A549 (cell line): ENCODE data around the gene NMNAT2. TPM values are rescaled to one million over a fixed set of nuclear protein-coding genes. Genes with fewer than 3 reads are reported as not detected.
"Not testable (repeated sequence)": the region's sequence is repeated elsewhere in the genome, so short reads cannot be mapped to it uniquely, and the experiment has no call there.

ENCODE experiments used
- ATAC-seq, 2 experiments: fragments of 200-7000 bp in 1 of 2; fragments of >200 bp in 1 of 2; cut with Nextera tagmentation in 1 of 2; cut with Tn5 transposase in 1 of 2; 3 replicates each; pipeline versions ENCODE4 v1.8.0 to v1.9.1; 2018 to 2020; ENCODE audit warnings: mild to moderate bottlenecking in 1 of 2, moderate library complexity in 1 of 2
- CTCF ChIA-PET: fragments of 300-600 bp; sonication (Branson Sonifier 250); formaldehyde crosslinking; extraction: SDS; loops from one replicate; lab custom pipeline; 2021; ENCODE audit warnings: antibody characterized with exemption, inconsistent platforms; lab: Yijun Ruan, JAX
- POLR2A ChIA-PET: fragments of 350-600 bp; formaldehyde crosslinking; extraction: SDS; loops from one replicate; lab custom pipeline; 2021; ENCODE audit warnings: antibody characterized with exemption, inconsistent platforms; lab: Yijun Ruan, JAX
- DNase-seq, 2 experiments: peaks; one replicate each; pipeline versions ENCODE4 v3.0.0 to v3.0.0-alpha.2; 2011 to 2016; ENCODE audit warnings: low read depth in 1 of 2, low spot score in 1 of 2
- FAIRE-seq: peaks from 2 replicates; lab custom pipeline; 2011; peaks lifted over from hg19 to GRCh38; lab: Jason Lieb, UNC
- H3K27ac ChIP-seq, 2 experiments: fragments of >200 bp; sonication (Bioruptor Twin); formaldehyde crosslinking; 3 replicates each; pipeline ENCODE4 v1.5.1; 2016 to 2017
- H3K4me1 ChIP-seq: fragments of >200 bp; sonication (Bioruptor Twin); formaldehyde crosslinking; 3 replicates; pipeline ENCODE4 v1.6.1; 2016
- H3K4me2 ChIP-seq: fragments of >200 bp; sonication (Bioruptor Twin); formaldehyde crosslinking; 3 replicates; pipeline ENCODE4 v1.6.1; 2016
- H3K4me3 ChIP-seq: fragments of >200 bp; sonication (Bioruptor Twin); formaldehyde crosslinking; 3 replicates; pipeline ENCODE4 v1.5.1; 2016
- H3K9me3 ChIP-seq: fragments of >200 bp; sonication (Bioruptor Twin); formaldehyde crosslinking; 3 replicates; pipeline ENCODE4 v1.6.1; 2016
- ATOH8 ChIP-seq: fragments of 250-450 bp; sonication (Bioruptor Pico); IDR thresholded peaks from 2 replicates; pipeline ENCODE4 v1.5.0; 2020; ENCODE audit warnings: low read depth, mild to moderate bottlenecking, moderate library complexity
- CHD2 ChIP-seq: fragments of 150-350 bp; IDR thresholded peaks from 2 replicates; pipeline ENCODE4 v1.6.1; 2014; ENCODE audit warnings: low read length; ENCODE audit not compliant: partially characterized antibody
- EP300 ChIP-seq, 2 experiments: fragments of >200 bp; sonication (Bioruptor Twin); formaldehyde crosslinking; IDR thresholded peaks; 2 replicates in 1 of 2; 3 replicates in 1 of 2; pipeline ENCODE4 v1.6.1; 2016 to 2017
- ESRRA ChIP-seq: fragments of 150-350 bp; IDR thresholded peaks from 2 replicates; pipeline ENCODE4 v1.6.1; 2014; ENCODE audit warnings: mild to moderate bottlenecking, low read length, borderline replicate concordance
- FOSB ChIP-seq: fragments of 250-450 bp; sonication (Bioruptor Pico); IDR thresholded peaks from 2 replicates; pipeline ENCODE4 v1.5.0; 2020; ENCODE audit warnings: mild to moderate bottlenecking, moderate library complexity
- FOSL2 ChIP-seq, 2 experiments: fragments of 450-650 bp in 1 of 2; fragments of >200 bp in 1 of 2; sonication (Bioruptor Twin) in 1 of 2; formaldehyde crosslinking; IDR thresholded peaks; 2 replicates each; pipeline versions ENCODE4 v1.5.0 to v1.6.1; 2016 to 2020; ENCODE audit warnings: mild to moderate bottlenecking in 1 of 2, moderate library complexity in 1 of 2
- FOXS1 ChIP-seq: fragments of 250-450 bp; sonication (Bioruptor Pico); IDR thresholded peaks from 2 replicates; pipeline ENCODE4 v1.5.0; 2020; ENCODE audit warnings: mild to moderate bottlenecking, moderate library complexity
- HDAC2 ChIP-seq: fragments of 200-600 bp; sonication (generic); IDR thresholded peaks from 2 replicates; pipeline ENCODE4 v1.6.1; 2016
- HEYL ChIP-seq: fragments of 250-450 bp; sonication (Bioruptor Pico); IDR thresholded peaks from 2 replicates; pipeline ENCODE4 v1.8.0; 2021; ENCODE audit warnings: mild to moderate bottlenecking, moderate library complexity
- HOXB5 ChIP-seq: fragments of 250-450 bp; sonication (Bioruptor Pico); IDR thresholded peaks from 2 replicates; pipeline ENCODE4 v1.5.0; 2020; ENCODE audit warnings: mild to moderate bottlenecking, moderate library complexity
- KDM5A ChIP-seq: fragments of 200-600 bp; sonication (generic); IDR thresholded peaks from 2 replicates; pipeline ENCODE4 v1.6.1; 2016; ENCODE audit warnings: antibody characterized with exemption, mild to moderate bottlenecking
- MAZ ChIP-seq: fragments of 150-350 bp; IDR thresholded peaks from 2 replicates; pipeline ENCODE4 v1.6.1; 2014; ENCODE audit warnings: antibody characterized with exemption, low read depth, low read length, borderline replicate concordance
- NPAS2 ChIP-seq: fragments of 250-450 bp; sonication (Bioruptor Pico); IDR thresholded peaks from 2 replicates; pipeline ENCODE4 v1.8.0; 2022; ENCODE audit warnings: mild to moderate bottlenecking, moderate library complexity, borderline replicate concordance
- NR3C1 ChIP-seq: fragments of >200 bp; sonication (Bioruptor Twin); formaldehyde crosslinking; IDR thresholded peaks from 3 replicates; pipeline ENCODE4 v1.6.1; 2017
- PBX3 ChIP-seq: IDR thresholded peaks from 2 replicates; pipeline ENCODE4 v1.6.1; 2012
- POLR2AphosphoS2 ChIP-seq: conservative IDR thresholded peaks from 2 replicates; pipeline ENCODE4 v1.6.1; 2012; ENCODE audit warnings: low read length, improper control_type of control experiment, inconsistent platforms
- RARB ChIP-seq: fragments of 250-450 bp; sonication (Bioruptor Pico); IDR thresholded peaks from 2 replicates; pipeline ENCODE4 v1.8.0; 2021; ENCODE audit warnings: mild to moderate bottlenecking, moderate library complexity
- RFX5 ChIP-seq: fragments of 450-650 bp; IDR thresholded peaks from 2 replicates; pipeline ENCODE4 v1.7.1; 2014; ENCODE audit warnings: antibody characterized with exemption, mild to moderate bottlenecking, moderate library complexity
- RNF2 ChIP-seq: fragments of 200-600 bp; sonication (generic); IDR thresholded peaks from 2 replicates; pipeline ENCODE4 v1.6.1; 2016; ENCODE audit warnings: low read depth, mild to moderate bottlenecking, antibody characterized with exemption, moderate library complexity, borderline replicate concordance
- SREBF2 ChIP-seq: fragments of 450-650 bp; IDR thresholded peaks from 2 replicates; pipeline ENCODE4 v1.6.1; 2014; ENCODE audit warnings: mild to moderate bottlenecking, moderate library complexity
- USF2 ChIP-seq: fragments of 450-650 bp; IDR thresholded peaks from 2 replicates; pipeline ENCODE4 v1.6.1; 2014; ENCODE audit warnings: antibody characterized with exemption
- ZC3H11A ChIP-seq: fragments of 450-650 bp; IDR thresholded peaks from 2 replicates; pipeline ENCODE4 v1.6.1; 2014; ENCODE audit warnings: antibody characterized with exemption, mild to moderate bottlenecking
- ZFP36 ChIP-seq: fragments of 450-650 bp; IDR thresholded peaks from 2 replicates; pipeline ENCODE4 v1.6.1; 2014; ENCODE audit warnings: borderline replicate concordance; ENCODE audit not compliant: partially characterized antibody
- WGBS: methylation state at CpG from one replicate; pipeline ENCODE4 v1.1.6; 2017; ENCODE audit errors: missing lambda C conversion rate; 5-methylcytosine and 5-hydroxymethylcytosine counted together
- polyA plus RNA-seq, 4 experiments: library from polyadenylated mRNA; depleted of rRNA in 3 of 4; stranded (reverse); fragments of >200 nt; fragmentation: RNase III in 1 of 4; extraction: RNeasy Plus Mini Kit Qiagen cat#74134 plus additional on column Dnase treatment in 1 of 4; gene quantifications; 2 replicates in 3 of 4; 3 replicates in 1 of 4; pipeline ENCODE4 v1.2.3, GENCODE V29; 2011 to 2017
- TF ChIP-seq, protein P1 (sequence below): IDR thresholded peaks from 2 replicates; pipeline ENCODE4 v1.6.1; 2012; ENCODE audit warnings: low read depth, borderline replicate concordance
- TF ChIP-seq, protein P2 (sequence below): fragments of >200 bp; sonication (Bioruptor Twin); formaldehyde crosslinking; IDR thresholded peaks from 2 replicates; pipeline ENCODE4 v1.6.1; 2016

The NMNAT2 gene
- polyA plus RNA-seq, 2 of the 4 experiments (the other 2 are of a cell fraction), result 0.16 to 0.63 TPM

- no peak overlapping the region for H3K4me2 ChIP-seq
- DNase-seq (no peak), FAIRE-seq (no peak), ATAC-seq (no peak)
- TF ChIP-seq FOXS1 (CRISPR knock-in tag) (no peak), ZFP36 (no peak), POLR2AphosphoS2 (no peak), RNF2 (no peak), RFX5 (no peak), SREBF2 (no peak)
- TF ChIP-seq, protein P1, sequence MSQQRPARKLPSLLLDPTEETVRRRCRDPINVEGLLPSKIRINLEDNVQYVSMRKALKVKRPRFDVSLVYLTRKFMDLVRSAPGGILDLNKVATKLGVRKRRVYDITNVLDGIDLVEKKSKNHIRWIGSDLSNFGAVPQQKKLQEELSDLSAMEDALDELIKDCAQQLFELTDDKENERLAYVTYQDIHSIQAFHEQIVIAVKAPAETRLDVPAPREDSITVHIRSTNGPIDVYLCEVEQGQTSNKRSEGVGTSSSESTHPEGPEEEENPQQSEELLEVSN, result no peak
- no peak overlapping the region for H3K27ac ChIP-seq
- CTCF ChIA-PET, result interaction anchor here (1.0 to 4.0 kb wide), 7 partner anchors 8 to 75 kb away, joined by 3 to 17 read pairs (median 6); no protein-coding TSS in a partner anchor
- H3K4me1 ChIP-seq, result no peaks in the 10 kb centered on the region
- H3K9me3 ChIP-seq, result no peaks in the 10 kb centered on the region
- H3K4me3 ChIP-seq, result no peak overlapping the region
- POLR2A ChIA-PET, result no interaction called here
- WGBS, result 87% methylated on average over 5 of the region's 5 CpGs
These were observed 174.8 kb downstream of the NMNAT2 start for GRCh38 chr1:183243161-183244050.

GRCh38 chr1:183242556-183242955 is 175.6 kb downstream of the NMNAT2 start:
- CTCF ChIA-PET, result interaction anchor here (0.6 to 2.1 kb wide), 8 partner anchors 8 to 282 kb away, joined by 3 to 8 read pairs (median 4); no protein-coding TSS in a partner anchor
- DNase-seq (no peak), FAIRE-seq (no peak), ATAC-seq (no peak)
- H3K4me1 ChIP-seq, result no peaks in the 10 kb centered on the region
- POLR2A ChIA-PET, result no interaction called here
- 83% methylated on average over 3 of the region's 3 CpGs for WGBS
- H3K27ac ChIP-seq, result no peak overlapping the region
- no peaks in the 10 kb centered on the region for H3K9me3 ChIP-seq
- no peak overlapping the region for H3K4me3 ChIP-seq
- no peak for TF ChIP-seq PBX3
- no peak for TF ChIP-seq HEYL (CRISPR knock-in tag)
- TF ChIP-seq, protein P2, sequence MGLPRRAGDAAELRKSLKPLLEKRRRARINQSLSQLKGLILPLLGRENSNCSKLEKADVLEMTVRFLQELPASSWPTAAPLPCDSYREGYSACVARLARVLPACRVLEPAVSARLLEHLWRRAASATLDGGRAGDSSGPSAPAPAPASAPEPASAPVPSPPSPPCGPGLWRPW, result no peak
- no peak for TF ChIP-seq ZC3H11A
- no peak for TF ChIP-seq RARB (CRISPR knock-in tag)
- no peak for TF ChIP-seq USF2
- no peak overlapping the region for H3K4me2 ChIP-seq

DNA sequence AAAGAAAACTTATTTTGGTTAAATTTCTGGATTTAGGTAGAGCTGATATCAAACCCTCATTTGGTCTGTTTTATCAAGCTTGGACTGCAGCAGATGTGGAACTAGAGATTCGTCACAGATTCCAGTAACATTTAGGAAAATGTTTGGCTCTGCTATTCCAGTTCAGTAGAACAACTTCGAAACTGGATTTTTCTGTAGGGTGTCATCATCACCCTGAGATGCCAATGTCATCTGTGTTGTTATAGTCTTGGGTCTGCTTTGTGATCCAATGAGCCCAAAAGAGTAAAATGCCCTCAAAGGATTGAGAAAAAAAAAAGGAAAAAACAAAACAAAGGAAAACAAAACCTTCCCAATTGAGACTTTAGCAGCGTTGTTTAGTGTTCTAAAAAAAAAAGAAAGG is 176.7 kb downstream of the NMNAT2 start:
- no peak for TF ChIP-seq FOXS1 (CRISPR knock-in tag)
- no peak for TF ChIP-seq NR3C1
- TF ChIP-seq ATOH8, result no peak
- no peak for TF ChIP-seq HOXB5 (CRISPR knock-in tag)
- TF ChIP-seq HDAC2, result no peak
- TF ChIP-seq MAZ, result no peak
- no peak for TF ChIP-seq CHD2
- TF ChIP-seq HEYL (CRISPR knock-in tag), result no peak
- TF ChIP-seq EP300 (IDR thresholded peaks at IDR 0.05), result no peak
- TF ChIP-seq FOSL2 (IDR thresholded peaks at IDR 0.05), result no peak
- no peak for TF ChIP-seq FOSL2 (CRISPR knock-in tag; IDR thresholded peaks at IDR 0.05)
- no peak for TF ChIP-seq KDM5A
- TF ChIP-seq ESRRA, result no peak
- no peak for TF ChIP-seq NPAS2 (CRISPR knock-in tag)
- no peak for TF ChIP-seq FOSB (CRISPR knock-in tag)
- H3K4me2 ChIP-seq, result no peak overlapping the region
- H3K9me3 ChIP-seq, result no peaks in the 10 kb centered on the region
- FAIRE-seq (no peak), ATAC-seq (no peak), DNase-seq (no peak)
- WGBS, result 81% methylated on average over 3 of the region's 3 CpGs
- ChIA-PET POLR2A (no interaction called here), CTCF (interaction anchor here (0.8 to 2.1 kb wide), 4 partner anchors 10 to 77 kb away, joined by 4 to 6 read pairs (median 4); no protein-coding TSS in a partner anchor)
- H3K4me1 ChIP-seq, result no peaks in the 10 kb centered on the region
- no peak overlapping the region for H3K27ac ChIP-seq
- H3K4me3 ChIP-seq, result no peak overlapping the region

GRCh38 chr1:183240853-183241252 is 177.3 kb downstream of the NMNAT2 start:
- FAIRE-seq, H3K4me1 ChIP-seq, H3K4me3 ChIP-seq, H3K27ac ChIP-seq, ATAC-seq, H3K9me3 ChIP-seq, POLR2A ChIA-PET, DNase-seq, H3K4me2 ChIP-seq: not testable (repeated sequence)
- CTCF ChIA-PET, result interaction anchor here (0.8 to 1.5 kb wide), 2 partner anchors 15 to 210 kb away, joined by 3 to 4 read pairs; no protein-coding TSS in a partner anchor
- 83% methylated on average over 8 of the region's 8 CpGs for WGBS
